Measurements from ENCODE around the gene GRID1.

GRID1 gene

DNA sequence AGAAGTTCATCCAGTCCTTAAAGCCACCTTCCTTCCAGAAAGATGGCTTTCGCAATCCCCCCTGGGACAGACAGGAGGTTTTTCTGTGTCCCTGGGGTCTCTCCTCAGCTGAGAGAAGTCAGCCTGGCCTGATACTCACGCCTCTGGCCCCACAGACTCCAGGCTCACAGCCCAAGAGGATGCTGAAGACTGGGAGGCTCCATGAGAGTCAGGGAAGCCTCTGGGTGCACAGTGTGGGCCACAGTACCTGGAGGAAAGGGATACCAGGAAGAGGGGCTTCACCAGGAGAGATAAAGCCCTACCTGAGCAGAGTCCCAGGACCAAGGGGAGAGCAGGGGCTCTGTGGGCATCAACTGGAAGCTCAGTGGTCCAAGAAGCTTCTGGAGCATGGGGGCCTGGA lies 324.4 kb downstream of the GRID1 start:
- H3F3A ChIP-seq (ENCODE audit: insufficient read depth, low read length) = no peaks in the 10 kb centered on the region
- TF ChIP-seq CTCF (IDR thresholded peaks at IDR 0.05; ENCODE audit: low read length) (no peak), EZH2phosphoT487 (IDR thresholded peaks at IDR 0.05; ENCODE audit: low read length) (no peak), EZH2 (optimal IDR thresholded peaks at IDR 0.05; ENCODE audit: low read depth, low read length) (no peak)

DNA sequence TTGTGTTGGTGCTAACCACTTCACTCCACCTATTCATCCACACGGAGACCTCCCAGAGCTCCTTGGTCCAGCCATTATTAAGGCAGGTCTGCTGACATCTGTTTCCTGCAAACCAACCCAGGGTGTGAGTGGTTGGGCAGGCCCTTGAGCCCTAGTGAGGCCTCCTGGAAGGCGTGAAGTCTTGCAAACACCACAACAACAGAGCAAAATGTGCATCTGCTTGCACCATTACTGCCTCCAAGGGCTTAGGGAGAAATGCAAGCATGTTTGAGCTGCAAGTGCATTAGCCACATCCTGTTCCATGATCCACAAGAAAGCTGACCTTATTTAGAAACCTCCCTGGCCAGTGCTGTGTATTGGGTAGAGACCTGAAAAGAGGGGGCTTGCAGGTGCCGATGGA lies 325.5 kb downstream of the GRID1 start:
- Histone ChIP-seq H3K27ac (ENCODE audit: low read length) (no peak overlapping the region), H3K36me3 (replicated peaks; ENCODE audit: insufficient read depth, low read length) (no peaks in the 10 kb centered on the region), H3K4me3 (ENCODE audit: low read length) (no peak overlapping the region), H3K4me1 (ENCODE audit: low read length) (no peaks in the 10 kb centered on the region), H3K9me2 (replicated peaks; ENCODE audit: insufficient read depth, low read length) (no peaks in the 10 kb centered on the region), H3F3A (ENCODE audit: insufficient read depth, low read length) (no peaks in the 10 kb centered on the region), H3K4me2 (ENCODE audit: low read depth, low read length) (no peak overlapping the region), H3K9me3 (replicated peaks; ENCODE audit: insufficient read depth, low read length) (no peaks in the 10 kb centered on the region), H2AFZ (ENCODE audit: low read length) (no peak overlapping the region), H3K27me3 (replicated peaks; ENCODE audit: insufficient read depth, low read length) (no peaks in the 10 kb centered on the region), H4K20me1 (ENCODE audit: insufficient read depth, low read length) (no peaks in the 10 kb centered on the region), H3K79me2 (ENCODE audit: low read length) (no peaks in the 10 kb centered on the region), H3K9ac (ENCODE audit: low read length) (no peak overlapping the region)
- TF ChIP-seq EZH2phosphoT487 (IDR thresholded peaks at IDR 0.05; ENCODE audit: low read length) (no peak), CTCF (IDR thresholded peaks at IDR 0.05; ENCODE audit: low read length) (no peak), EZH2 (optimal IDR thresholded peaks at IDR 0.05; ENCODE audit: low read depth, low read length) (no peak)
- no peak for DNase-seq

More for the DNA sequence above, 324.4 kb downstream of the GRID1 start:
- no peaks in the 10 kb centered on the region for H3K27me3 ChIP-seq (replicated peaks; ENCODE audit: insufficient read depth, low read length)
- H3K9me3 ChIP-seq (replicated peaks; ENCODE audit: insufficient read depth, low read length) = no peaks in the 10 kb centered on the region
- no peak overlapping the region for H3K4me3 ChIP-seq (ENCODE audit: low read length)
- no peak overlapping the region for H3K4me2 ChIP-seq (ENCODE audit: low read depth, low read length)
- no peak overlapping the region for H3K9ac ChIP-seq (ENCODE audit: low read length)
- no peaks in the 10 kb centered on the region for H4K20me1 ChIP-seq (ENCODE audit: insufficient read depth, low read length)
- no peaks in the 10 kb centered on the region for H3K79me2 ChIP-seq (ENCODE audit: low read length)
- no peak for DNase-seq
- H3K9me2 ChIP-seq (replicated peaks; ENCODE audit: insufficient read depth, low read length) = no peaks in the 10 kb centered on the region
- no peaks in the 10 kb centered on the region for H3K36me3 ChIP-seq (replicated peaks; ENCODE audit: insufficient read depth, low read length)
- H3K4me1 ChIP-seq (ENCODE audit: low read length) = no peaks in the 10 kb centered on the region
- no peak overlapping the region for H3K27ac ChIP-seq (ENCODE audit: low read length)
- no peak overlapping the region for H2AFZ ChIP-seq (ENCODE audit: low read length)

DNA sequence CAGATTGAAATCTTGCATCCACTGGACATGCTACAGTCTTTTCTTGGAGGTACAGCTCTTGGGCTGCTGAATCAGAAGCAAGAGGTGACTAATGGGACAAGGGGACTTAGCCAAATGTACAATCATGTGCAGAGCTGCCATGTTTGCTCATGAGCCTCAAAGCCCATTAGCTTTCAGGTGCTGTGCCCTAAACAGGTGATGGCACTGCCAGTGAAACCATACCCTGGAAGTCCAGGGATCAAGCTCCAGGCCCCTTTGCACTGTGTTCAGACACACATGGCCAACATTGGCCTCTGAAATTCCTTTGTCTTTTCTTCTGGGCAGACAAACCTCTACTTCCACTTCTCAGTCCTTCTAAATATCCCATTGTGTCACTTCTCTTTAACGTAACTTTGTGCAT lies 328.2 kb downstream of the GRID1 start:
- DNase-seq = no peak
- Histone ChIP-seq H3K9me2 (replicated peaks; ENCODE audit: insufficient read depth, low read length) (no peaks in the 10 kb centered on the region), H3K79me2 (ENCODE audit: low read length) (no peaks in the 10 kb centered on the region), H3K27me3 (replicated peaks; ENCODE audit: insufficient read depth, low read length) (no peaks in the 10 kb centered on the region), H4K20me1 (ENCODE audit: insufficient read depth, low read length) (no peaks in the 10 kb centered on the region), H3K9ac (ENCODE audit: low read length) (no peak overlapping the region), H3K36me3 (replicated peaks; ENCODE audit: insufficient read depth, low read length) (no peaks in the 10 kb centered on the region), H3K4me1 (ENCODE audit: low read length) (no peaks in the 10 kb centered on the region), H3K4me3 (ENCODE audit: low read length) (no peak overlapping the region), H2AFZ (ENCODE audit: low read length) (no peak overlapping the region), H3F3A (ENCODE audit: insufficient read depth, low read length) (no peaks in the 10 kb centered on the region), H3K4me2 (ENCODE audit: low read depth, low read length) (no peak overlapping the region), H3K9me3 (replicated peaks; ENCODE audit: insufficient read depth, low read length) (no peaks in the 10 kb centered on the region), H3K27ac (ENCODE audit: low read length) (no peak overlapping the region)
- TF ChIP-seq EZH2phosphoT487 (IDR thresholded peaks at IDR 0.05; ENCODE audit: low read length) = no peak
- TF ChIP-seq EZH2 (optimal IDR thresholded peaks at IDR 0.05; ENCODE audit: low read depth, low read length) = no peak
- TF ChIP-seq CTCF (IDR thresholded peaks at IDR 0.05; ENCODE audit: low read length) = no peak
